Measurements from ENCODE around the gene ZBTB43.

DNA sequence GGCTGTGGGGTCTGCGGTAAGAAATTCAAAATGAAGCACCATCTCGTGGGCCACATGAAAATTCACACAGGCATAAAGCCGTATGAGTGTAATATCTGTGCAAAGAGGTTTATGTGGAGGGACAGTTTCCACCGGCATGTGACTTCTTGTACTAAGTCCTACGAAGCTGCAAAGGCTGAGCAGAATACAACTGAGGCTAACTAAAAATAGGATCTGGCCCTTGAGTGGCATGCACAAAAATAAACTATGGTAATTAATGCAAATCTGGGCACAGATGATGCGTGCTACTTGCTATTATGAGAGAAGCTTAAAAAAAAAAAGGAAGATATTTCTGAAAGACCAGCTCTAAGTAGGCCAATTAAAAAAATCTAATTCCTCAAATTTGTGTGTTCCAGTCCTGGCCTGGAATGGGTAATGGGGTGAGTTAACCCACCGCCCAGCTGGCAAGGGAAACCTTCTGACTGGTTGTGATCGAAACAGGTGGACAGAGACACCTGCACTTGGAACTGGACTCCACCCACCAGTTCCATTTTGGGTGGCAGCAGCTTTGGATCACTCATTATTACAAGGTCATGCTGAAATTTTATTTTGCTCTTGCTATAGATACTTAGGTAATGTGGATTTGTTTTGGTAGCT is 29.0 kb downstream of the ZBTB43 start:
- TF ChIP-seq, protein P1, sequence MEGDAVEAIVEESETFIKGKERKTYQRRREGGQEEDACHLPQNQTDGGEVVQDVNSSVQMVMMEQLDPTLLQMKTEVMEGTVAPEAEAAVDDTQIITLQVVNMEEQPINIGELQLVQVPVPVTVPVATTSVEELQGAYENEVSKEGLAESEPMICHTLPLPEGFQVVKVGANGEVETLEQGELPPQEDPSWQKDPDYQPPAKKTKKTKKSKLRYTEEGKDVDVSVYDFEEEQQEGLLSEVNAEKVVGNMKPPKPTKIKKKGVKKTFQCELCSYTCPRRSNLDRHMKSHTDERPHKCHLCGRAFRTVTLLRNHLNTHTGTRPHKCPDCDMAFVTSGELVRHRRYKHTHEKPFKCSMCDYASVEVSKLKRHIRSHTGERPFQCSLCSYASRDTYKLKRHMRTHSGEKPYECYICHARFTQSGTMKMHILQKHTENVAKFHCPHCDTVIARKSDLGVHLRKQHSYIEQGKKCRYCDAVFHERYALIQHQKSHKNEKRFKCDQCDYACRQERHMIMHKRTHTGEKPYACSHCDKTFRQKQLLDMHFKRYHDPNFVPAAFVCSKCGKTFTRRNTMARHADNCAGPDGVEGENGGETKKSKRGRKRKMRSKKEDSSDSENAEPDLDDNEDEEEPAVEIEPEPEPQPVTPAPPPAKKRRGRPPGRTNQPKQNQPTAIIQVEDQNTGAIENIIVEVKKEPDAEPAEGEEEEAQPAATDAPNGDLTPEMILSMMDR (IDR thresholded peaks at IDR 0.05), result no peak
- TF ChIP-seq POLR2A (IDR thresholded peaks at IDR 0.05), result no peak

Measured in uterus (tissue), 2 donors.